Endothelial cell of umbilical vein (primary cell): ENCODE measurements around the gene NRCAM.

Source experiments
- EZH2 ChIP-seq: IDR thresholded peaks from 2 replicates; pipeline ENCODE4 v1.6.1; 2012; ENCODE audit warnings: borderline replicate concordance, low read depth, mild to moderate bottlenecking, moderate library complexity, low read length, inconsistent platforms; ENCODE audit not compliant: severe bottlenecking
- FOS ChIP-seq: IDR thresholded peaks from 2 replicates; pipeline ENCODE4 v1.6.1; 2011; ENCODE audit warnings: mild to moderate bottlenecking, low read length, moderate library complexity, borderline replicate concordance; ENCODE audit not compliant: insufficient read depth
- JUN ChIP-seq: IDR thresholded peaks from 2 replicates; pipeline ENCODE4 v1.6.1; 2011; ENCODE audit warnings: borderline replicate concordance, low read depth; ENCODE audit not compliant: insufficient read length, insufficient read depth
- MYC ChIP-seq: IDR thresholded peaks from one replicate; pipeline ENCODE4 v1.6.1; 2011; ENCODE audit warnings: mild to moderate bottlenecking, low read depth, low read length
- POLR2A ChIP-seq: IDR thresholded peaks from 2 replicates; pipeline ENCODE4 v1.6.1; 2012; ENCODE audit warnings: low read depth, mild to moderate bottlenecking, control low read depth, low read length
- POLR2AphosphoS5 ChIP-seq: IDR thresholded peaks from 2 replicates; pipeline ENCODE4 v1.6.1; 2012; ENCODE audit warnings: low read depth, mild to moderate bottlenecking, control low read depth, low read length, moderate library complexity; ENCODE audit not compliant: insufficient read depth
- TF ChIP-seq, protein P1 (sequence below), 2 donors: IDR thresholded peaks; 1 replicate in 1 of 2; 2 replicates in 1 of 2; pipeline ENCODE4 v1.5.1; 2011; ENCODE audit warnings: low read length in 2 of 2, mild to moderate bottlenecking in 2 of 2, moderate library complexity in 2 of 2, control low read depth in 1 of 2, inconsistent platforms in 1 of 2, low read depth in 1 of 2; ENCODE audit not compliant: insufficient read depth in 1 of 2; ENCODE audit errors: extremely low read depth in 1 of 2
- TF ChIP-seq, protein P2 (sequence below): IDR thresholded peaks from 2 replicates; pipeline ENCODE4 v1.6.1; 2011; ENCODE audit not compliant: insufficient read depth, insufficient read length

DNA sequence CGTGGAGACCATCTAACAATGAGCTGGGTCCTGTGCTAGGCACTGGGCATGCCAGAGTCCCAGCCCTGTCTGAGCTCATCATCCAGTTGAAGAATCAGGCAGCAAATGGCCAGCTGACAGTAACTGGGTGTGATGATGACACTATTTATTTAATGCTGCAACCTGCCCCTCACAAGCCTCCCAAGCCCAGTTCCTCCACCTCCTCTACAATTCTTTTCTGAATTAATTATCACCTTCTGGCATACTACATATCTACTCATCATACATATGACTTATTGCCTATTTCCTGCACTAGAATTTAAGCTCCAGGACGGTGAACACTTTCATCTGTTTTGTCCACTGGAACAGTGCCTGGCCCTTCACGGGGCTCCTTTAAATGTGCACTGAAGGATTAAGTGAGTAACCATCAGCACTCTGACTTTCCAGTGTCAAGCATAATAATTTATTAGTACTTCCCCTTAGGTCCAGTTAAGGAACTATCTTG is 229.4 kb downstream of the NRCAM start:
- no peak for TF ChIP-seq POLR2A
- TF ChIP-seq, protein P1, sequence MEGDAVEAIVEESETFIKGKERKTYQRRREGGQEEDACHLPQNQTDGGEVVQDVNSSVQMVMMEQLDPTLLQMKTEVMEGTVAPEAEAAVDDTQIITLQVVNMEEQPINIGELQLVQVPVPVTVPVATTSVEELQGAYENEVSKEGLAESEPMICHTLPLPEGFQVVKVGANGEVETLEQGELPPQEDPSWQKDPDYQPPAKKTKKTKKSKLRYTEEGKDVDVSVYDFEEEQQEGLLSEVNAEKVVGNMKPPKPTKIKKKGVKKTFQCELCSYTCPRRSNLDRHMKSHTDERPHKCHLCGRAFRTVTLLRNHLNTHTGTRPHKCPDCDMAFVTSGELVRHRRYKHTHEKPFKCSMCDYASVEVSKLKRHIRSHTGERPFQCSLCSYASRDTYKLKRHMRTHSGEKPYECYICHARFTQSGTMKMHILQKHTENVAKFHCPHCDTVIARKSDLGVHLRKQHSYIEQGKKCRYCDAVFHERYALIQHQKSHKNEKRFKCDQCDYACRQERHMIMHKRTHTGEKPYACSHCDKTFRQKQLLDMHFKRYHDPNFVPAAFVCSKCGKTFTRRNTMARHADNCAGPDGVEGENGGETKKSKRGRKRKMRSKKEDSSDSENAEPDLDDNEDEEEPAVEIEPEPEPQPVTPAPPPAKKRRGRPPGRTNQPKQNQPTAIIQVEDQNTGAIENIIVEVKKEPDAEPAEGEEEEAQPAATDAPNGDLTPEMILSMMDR (IDR thresholded peaks at IDR 0.05; ENCODE audit: extremely low read depth in 1 of 2, insufficient read depth in 1 of 2, low read depth in 1 of 2, low read length in 2 of 2) = no peak
- TF ChIP-seq, protein P2, sequence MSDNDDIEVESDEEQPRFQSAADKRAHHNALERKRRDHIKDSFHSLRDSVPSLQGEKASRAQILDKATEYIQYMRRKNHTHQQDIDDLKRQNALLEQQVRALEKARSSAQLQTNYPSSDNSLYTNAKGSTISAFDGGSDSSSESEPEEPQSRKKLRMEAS = no peak
- TF ChIP-seq POLR2AphosphoS5 = no peak
- TF ChIP-seq EZH2 = no peak
- no peak for TF ChIP-seq JUN
- no peak for TF ChIP-seq MYC
- TF ChIP-seq FOS = no peak
